ENCODE data around the gene FOXP1.
"Not testable (repeated sequence)": the region's sequence is repeated elsewhere in the genome, so short reads cannot be mapped to it uniquely, and the experiment has no call there.

- TF ChIP-seq CTCF (optimal IDR thresholded peaks at IDR 0.05 in 1 of 3, IDR thresholded peaks at IDR 0.05 in 1 of 3, conservative IDR thresholded peaks at IDR 0.05 in 1 of 3; ENCODE audit: extremely low read depth in 1 of 3, insufficient read depth in 2 of 3, low read length in 3 of 3); EZH2 (IDR thresholded peaks at IDR 0.05; ENCODE audit: low read length): not testable (repeated sequence)
Observed at GRCh38 chr3:71435836-71436235, 147.7 kb downstream of the FOXP1 start.

All from keratinocyte (primary cell).